Endodermal cell (in vitro differentiated cells): ENCODE measurements around the gene DDX41. TPM values are rescaled to one million over a fixed set of nuclear protein-coding genes. Genes with fewer than 3 reads are reported as not detected.

Source experiments
- DNase-seq: peaks from one replicate; pipeline ENCODE4 v3.0.0-alpha.2; 2017
- H3K27ac ChIP-seq: 2 replicates; pipeline ENCODE4 v1.5.1; 2013; ENCODE audit warnings: mild to moderate bottlenecking, low read depth, low read length, moderate library complexity
- H3K27me3 ChIP-seq: 2 replicates; pipeline ENCODE4 v1.6.1; 2013; ENCODE audit warnings: mild to moderate bottlenecking, low read length, moderate library complexity; ENCODE audit not compliant: insufficient read depth, control insufficient read depth, poor library complexity, severe bottlenecking
- H3K36me3 ChIP-seq: 2 replicates; pipeline ENCODE4 v1.7.0; 2013; ENCODE audit warnings: mild to moderate bottlenecking, low read length, moderate library complexity; ENCODE audit not compliant: control insufficient read depth, insufficient read depth
- H3K4me1 ChIP-seq: one replicate; pipeline ENCODE4 v1.7.0; 2013; ENCODE audit warnings: low read length; ENCODE audit not compliant: control insufficient read depth, insufficient read depth
- H3K4me3 ChIP-seq: 2 replicates; pipeline ENCODE4 v1.5.1; 2013; ENCODE audit warnings: mild to moderate bottlenecking, low read length, moderate library complexity
- H3K9ac ChIP-seq: 2 replicates; pipeline ENCODE4 v1.6.1; 2013; ENCODE audit warnings: mild to moderate bottlenecking, low read length, moderate library complexity; ENCODE audit not compliant: poor library complexity, severe bottlenecking; ENCODE audit errors: extremely low read depth
- H3K9me3 ChIP-seq: 2 replicates; pipeline ENCODE4 v1.6.1; 2013; ENCODE audit warnings: mild to moderate bottlenecking, low read length, moderate library complexity; ENCODE audit not compliant: control insufficient read depth
- H3K27ac Mint-ChIP-seq: 2 replicates; pipeline ENCODE4 v1.8.0; 2020; ENCODE audit warnings: mixed read lengths
- H3K27me3 Mint-ChIP-seq: 2 replicates; pipeline ENCODE4 v1.8.0; 2021; ENCODE audit warnings: mild to moderate bottlenecking, mixed read lengths; ENCODE audit not compliant: insufficient read depth
- H3K36me3 Mint-ChIP-seq: 2 replicates; pipeline ENCODE4 v1.8.0; 2020; ENCODE audit warnings: low read depth, mixed read lengths
- H3K4me1 Mint-ChIP-seq: 2 replicates; pipeline ENCODE4 v1.8.0; 2020; ENCODE audit warnings: mixed read lengths
- H3K4me3 Mint-ChIP-seq: 2 replicates; pipeline ENCODE4 v1.8.0; 2020; ENCODE audit warnings: mild to moderate bottlenecking, moderate library complexity, mixed read lengths
- H3K9me3 Mint-ChIP-seq: 2 replicates; pipeline ENCODE4 v1.8.0; 2020; ENCODE audit warnings: mild to moderate bottlenecking, mixed read lengths
- CTCF ChIP-seq: fragments of 200-600 bp; sonication (generic); conservative IDR thresholded peaks from 2 replicates; pipeline ENCODE4 v1.5.0; 2021; ENCODE audit warnings: antibody characterized with exemption, mild to moderate bottlenecking
- WGBS, 2 experiments: methylation state at CpG; one replicate each; pipeline versions ENCODE4 v1.1.5 to v1.1.7; 2013; ENCODE audit warnings: missing lambda C conversion rate in 2 of 2, mixed read lengths in 1 of 2; ENCODE audit not compliant: insufficient coverage in 1 of 2, insufficient read length in 1 of 2; 5-methylcytosine and 5-hydroxymethylcytosine counted together
- total RNA-seq, 2 donors: library from RNA; stranded (reverse); fragmentation: NEBNext Ultra II Directional in 1 of 2; extraction: Animal tissue kit (Norgen Biotek cat#: 25700) in 1 of 2; gene quantifications; 2 replicates in 1 of 2; 3 replicates in 1 of 2; pipeline ENCODE4 v1.2.1, GENCODE V29; 2021

Gene DDX41
- total RNA-seq, 2 donors from 2014 or later, result 115 TPM

- H3K27ac Mint-ChIP-seq, result no peak overlapping the region
- no peaks in the 10 kb centered on the region for H3K9me3 ChIP-seq
These were observed 34.4 kb downstream of the DDX41 start for GRCh38 chr5:177482359-177482795.

GRCh38 chr5:177479774-177480173, 37.0 kb downstream of the DDX41 start:
- Histone ChIP-seq H3K27ac (no peak overlapping the region), H3K4me3 (no peak overlapping the region), H3K9me3 (no peaks in the 10 kb centered on the region), H3K9ac (no peak overlapping the region), H3K27me3 (no peaks in the 10 kb centered on the region), H3K36me3 (peaks cover 34% of the 10 kb centered on the region), H3K4me1 (no peaks in the 10 kb centered on the region)
- peaks cover 9% of the 10 kb centered on the region for H3K4me1 Mint-ChIP-seq
- 92 to 95% methylated on average over 14 of the region's 14 CpGs for WGBS, 2 experiments
- no peak for TF ChIP-seq CTCF
- no peak for DNase-seq
- H3K9me3 Mint-ChIP-seq, result no peaks in the 10 kb centered on the region
- H3K27me3 Mint-ChIP-seq, result no peaks in the 10 kb centered on the region
- no peak overlapping the region for H3K4me3 Mint-ChIP-seq
- peak overlapping the region; percentile 72 for H3K27ac Mint-ChIP-seq
- peaks cover 41% of the 10 kb centered on the region for H3K36me3 Mint-ChIP-seq

More at GRCh38 chr5:177482359-177482795, 34.4 kb downstream of the DDX41 start:
- H3K4me1 Mint-ChIP-seq, result no peaks in the 10 kb centered on the region
- no peaks in the 10 kb centered on the region for H3K9me3 Mint-ChIP-seq
- H3K4me3 Mint-ChIP-seq, result no peak overlapping the region
- no peak overlapping the region for H3K27ac ChIP-seq
- no peak for TF ChIP-seq CTCF
- peaks cover 58% of the 10 kb centered on the region for H3K36me3 ChIP-seq
- DNase-seq, result no peak
- H3K27me3 ChIP-seq, result no peaks in the 10 kb centered on the region
- no peaks in the 10 kb centered on the region for H3K4me1 ChIP-seq
- 94 to 95% methylated on average over 9 to 10 of the region's 10 CpGs for WGBS, 2 experiments
- H3K27me3 Mint-ChIP-seq, result no peaks in the 10 kb centered on the region
- peaks cover 62% of the 10 kb centered on the region for H3K36me3 Mint-ChIP-seq
- no peak overlapping the region for H3K9ac ChIP-seq
- H3K4me3 ChIP-seq, result no peak overlapping the region

GRCh38 chr5:177478711-177479646, 37.8 kb downstream of the DDX41 start:
- no peak for TF ChIP-seq CTCF
- peaks cover 33% of the 10 kb centered on the region for H3K36me3 Mint-ChIP-seq
- no peaks in the 10 kb centered on the region for H3K27me3 ChIP-seq
- no peak overlapping the region for H3K4me3 ChIP-seq
- peaks cover 7% of the 10 kb centered on the region for H3K4me1 ChIP-seq
- peak overlapping the region; percentile 42 for H3K27ac ChIP-seq
- peak; percentile 62 for DNase-seq
- H3K36me3 ChIP-seq, result peaks cover 27% of the 10 kb centered on the region
- no peaks in the 10 kb centered on the region for H3K9me3 Mint-ChIP-seq
- no peak overlapping the region for H3K9ac ChIP-seq
- H3K27me3 Mint-ChIP-seq, result no peaks in the 10 kb centered on the region
- H3K27ac Mint-ChIP-seq, result peak overlapping the region; percentile 20
- H3K4me1 Mint-ChIP-seq, result peaks cover 15% of the 10 kb centered on the region
- no peak overlapping the region for H3K4me3 Mint-ChIP-seq
- 86 to 93% methylated on average over 13 to 18 of the region's 18 CpGs for WGBS, 2 experiments
- H3K9me3 ChIP-seq, result no peaks in the 10 kb centered on the region
